Fibroblast of skin of right quadriceps (primary cell): ENCODE data around the gene TMX3.

ENCODE experiments used
- DNase-seq: peaks from one replicate; pipeline ENCODE4 v3.0.0-alpha.2; 2013

Gene TMX3

GRCh38 chr18:68705119-68705518, 9.8 kb downstream of the TMX3 start:
- DNase-seq, result no peak

- no peak for DNase-seq
Observed at GRCh38 chr18:68703326-68703725, 11.6 kb downstream of the TMX3 start.

GRCh38 chr18:68701353-68701752, 13.6 kb downstream of the TMX3 start:
- no peak for DNase-seq

- DNase-seq, result peak; percentile 69
Observed at GRCh38 chr18:68699043-68699442, 15.9 kb downstream of the TMX3 start.

- DNase-seq, result no peak
Observed at GRCh38 chr18:68696937-68697336, 18.0 kb downstream of the TMX3 start.

- no peak for DNase-seq
Observed at GRCh38 chr18:68694316-68694715, 20.6 kb downstream of the TMX3 start.

GRCh38 chr18:68693091-68693815, 21.7 kb downstream of the TMX3 start:
- DNase-seq, result no peak

GRCh38 chr18:68679528-68679927, 35.4 kb downstream of the TMX3 start:
- peak; percentile 17 for DNase-seq

GRCh38 chr18:68676913-68677312, 38.0 kb downstream of the TMX3 start:
- DNase-seq, result peak; percentile 24

GRCh38 chr18:68667121-68667520, 47.8 kb downstream of the TMX3 start:
- DNase-seq, result peak; percentile 18

GRCh38 chr18:68666381-68666780, 48.5 kb downstream of the TMX3 start:
- DNase-seq, result no peak

GRCh38 chr18:68665628-68666027, 49.3 kb downstream of the TMX3 start:
- no peak for DNase-seq

- DNase-seq, result peak; percentile 55
Observed at GRCh38 chr18:68662754-68663153, 52.2 kb downstream of the TMX3 start.

GRCh38 chr18:68660354-68661183, 54.3 kb downstream of the TMX3 start:
- peak; percentile 51 for DNase-seq

- no peak for DNase-seq
Observed at GRCh38 chr18:68648191-68648590, 66.7 kb downstream of the TMX3 start.

GRCh38 chr18:68642003-68642402, 72.9 kb downstream of the TMX3 start:
- no peak for DNase-seq

- no peak for DNase-seq
Observed at GRCh38 chr18:68640861-68641260, 74.0 kb downstream of the TMX3 start.

GRCh38 chr18:68638613-68639012, 76.3 kb downstream of the TMX3 start:
- DNase-seq, result no peak

GRCh38 chr18:68627812-68628211, 87.1 kb downstream of the TMX3 start:
- no peak for DNase-seq
